Panc1 (cell line): Measurements from ENCODE around the gene DYRK3.

ENCODE experiments used
- POLR2AphosphoS5 ChIP-seq: IDR thresholded peaks from 2 replicates; pipeline ENCODE4 v1.6.1; 2012; ENCODE audit warnings: mild to moderate bottlenecking, low read depth, low read length, moderate library complexity
- SIN3A ChIP-seq: IDR thresholded peaks from 2 replicates; pipeline ENCODE4 v1.6.1; 2012; ENCODE audit warnings: low read depth, mild to moderate bottlenecking, low read length, moderate library complexity, borderline replicate concordance; ENCODE audit not compliant: insufficient read depth
- TCF7L2 ChIP-seq: IDR thresholded peaks from 2 replicates; pipeline ENCODE4 v1.6.1; 2011; ENCODE audit warnings: mild to moderate bottlenecking, low read depth, low read length, inconsistent platforms
- TF ChIP-seq, protein P1 (sequence below): fragments of 450-650 bp; IDR thresholded peaks from 2 replicates; pipeline ENCODE4 v1.5.1; 2017; ENCODE audit warnings: mild to moderate bottlenecking

DNA sequence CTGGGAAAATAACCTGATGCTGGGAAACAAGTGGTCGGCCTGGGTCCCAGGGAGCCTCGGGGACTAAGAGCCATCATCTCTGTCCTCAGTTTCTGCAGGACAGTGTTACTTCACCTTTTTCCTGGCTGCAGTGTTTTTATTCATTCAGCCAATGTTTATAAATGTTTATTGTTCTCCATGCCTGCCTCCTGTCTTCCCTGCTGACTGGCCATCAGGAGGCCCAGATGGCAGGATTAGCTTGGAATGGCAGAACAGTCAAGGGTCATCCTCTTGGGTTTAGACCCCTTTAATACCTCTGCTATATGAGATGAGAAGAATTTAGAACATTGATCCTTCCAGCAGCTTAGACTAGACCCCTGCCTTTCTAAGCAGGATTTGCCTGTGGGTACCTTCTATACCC is 62.7 kb downstream of the DYRK3 start:
- TF ChIP-seq TCF7L2, result no peak
- TF ChIP-seq, protein P1, sequence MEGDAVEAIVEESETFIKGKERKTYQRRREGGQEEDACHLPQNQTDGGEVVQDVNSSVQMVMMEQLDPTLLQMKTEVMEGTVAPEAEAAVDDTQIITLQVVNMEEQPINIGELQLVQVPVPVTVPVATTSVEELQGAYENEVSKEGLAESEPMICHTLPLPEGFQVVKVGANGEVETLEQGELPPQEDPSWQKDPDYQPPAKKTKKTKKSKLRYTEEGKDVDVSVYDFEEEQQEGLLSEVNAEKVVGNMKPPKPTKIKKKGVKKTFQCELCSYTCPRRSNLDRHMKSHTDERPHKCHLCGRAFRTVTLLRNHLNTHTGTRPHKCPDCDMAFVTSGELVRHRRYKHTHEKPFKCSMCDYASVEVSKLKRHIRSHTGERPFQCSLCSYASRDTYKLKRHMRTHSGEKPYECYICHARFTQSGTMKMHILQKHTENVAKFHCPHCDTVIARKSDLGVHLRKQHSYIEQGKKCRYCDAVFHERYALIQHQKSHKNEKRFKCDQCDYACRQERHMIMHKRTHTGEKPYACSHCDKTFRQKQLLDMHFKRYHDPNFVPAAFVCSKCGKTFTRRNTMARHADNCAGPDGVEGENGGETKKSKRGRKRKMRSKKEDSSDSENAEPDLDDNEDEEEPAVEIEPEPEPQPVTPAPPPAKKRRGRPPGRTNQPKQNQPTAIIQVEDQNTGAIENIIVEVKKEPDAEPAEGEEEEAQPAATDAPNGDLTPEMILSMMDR, result no peak
- no peak for TF ChIP-seq POLR2AphosphoS5
- no peak for TF ChIP-seq SIN3A
